IMR-90 (cell line): ENCODE data around the gene ROMO1. TPM values are rescaled to one million over a fixed set of nuclear protein-coding genes. Genes with fewer than 3 reads are reported as not detected.

ENCODE experiments used
- ATAC-seq: fragments of 200-7000 bp; cut with Tn5 transposase; 2 replicates; pipeline ENCODE4 v1.9.1; 2020; ENCODE audit warnings: low read depth, mild to moderate bottlenecking, moderate library complexity
- BruUV-seq: library from RNA; stranded (reverse); fragments of 400-500 nt; replicated peaks from 2 replicates; lab custom pipeline; 2021; lab: Mats Ljungman, UMichigan
- CTCF ChIA-PET: fragments of 300-600 bp; formaldehyde crosslinking; extraction: SDS; loops from one replicate; lab custom pipeline; 2021; ENCODE audit warnings: antibody characterized with exemption; lab: Yijun Ruan, JAX
- POLR2A ChIA-PET: fragments of 300-600 bp; sonication (Branson Sonifier 250); formaldehyde crosslinking; loops from one replicate; lab custom pipeline; 2022; ENCODE audit warnings: antibody characterized with exemption; ENCODE audit not compliant: unreplicated experiment; lab: Charles Lee
- DNase-seq: peaks from one replicate; pipeline ENCODE4 v3.0.0; 2013
- H2AFZ ChIP-seq: replicated peaks from 2 replicates; pipeline ENCODE3; 2013; ENCODE audit warnings: low read length, mild to moderate bottlenecking; ENCODE audit not compliant: poor library complexity
- H2AK5ac ChIP-seq: 2 replicates; pipeline ENCODE4 v1.6.1; 2013; ENCODE audit warnings: low read depth, low read length, inconsistent platforms
- H2AK9ac ChIP-seq: replicated peaks from 2 replicates; pipeline ENCODE3; 2013; ENCODE audit warnings: mild to moderate bottlenecking, low read depth, low read length, moderate library complexity; ENCODE audit not compliant: poor library complexity
- H2BK120ac ChIP-seq: 2 replicates; pipeline ENCODE4 v1.6.1; 2013; ENCODE audit warnings: low read depth, low read length, inconsistent platforms
- H2BK15ac ChIP-seq: 3 replicates; pipeline ENCODE4 v1.6.1; 2013; ENCODE audit warnings: low read depth, low read length, inconsistent platforms
- H2BK20ac ChIP-seq: 2 replicates; pipeline ENCODE4 v1.6.1; 2013; ENCODE audit warnings: low read depth, mild to moderate bottlenecking, inconsistent platforms, low read length, moderate library complexity
- H2BK5ac ChIP-seq: 2 replicates; pipeline ENCODE4 v1.6.1; 2013; ENCODE audit warnings: mild to moderate bottlenecking, low read depth, low read length, inconsistent platforms; ENCODE audit not compliant: poor library complexity, severe bottlenecking
- H3K14ac ChIP-seq: replicated peaks from 2 replicates; pipeline ENCODE4 v1.6.1; 2013; ENCODE audit warnings: low read depth, low read length, inconsistent platforms
- H3K18ac ChIP-seq: 2 replicates; pipeline ENCODE4 v1.6.1; 2013; ENCODE audit warnings: low read depth, low read length, control low read depth
- H3K23ac ChIP-seq: 2 replicates; pipeline ENCODE4 v1.6.1; 2013; ENCODE audit warnings: low read depth, low read length, inconsistent platforms
- H3K27ac ChIP-seq: 2 replicates; pipeline ENCODE4 v1.5.1; 2013; ENCODE audit warnings: mild to moderate bottlenecking, control low read depth, low read length; ENCODE audit not compliant: insufficient read depth
- H3K27me3 ChIP-seq: 2 replicates; pipeline ENCODE4 v1.6.1; 2013; ENCODE audit warnings: low read length; ENCODE audit not compliant: control insufficient read depth, insufficient read depth
- H3K36me3 ChIP-seq: 2 replicates; pipeline ENCODE4 v1.6.1; 2013; ENCODE audit warnings: low read length, mixed read lengths; ENCODE audit not compliant: control insufficient read depth, insufficient read depth
- H3K4ac ChIP-seq: 2 replicates; pipeline ENCODE4 v1.6.1; 2013; ENCODE audit warnings: low read depth, low read length, inconsistent platforms
- H3K4me1 ChIP-seq: 2 replicates; pipeline ENCODE4 v1.6.1; 2013; ENCODE audit warnings: low read length, mixed read lengths; ENCODE audit not compliant: control insufficient read depth, insufficient read depth
- H3K4me2 ChIP-seq: 2 replicates; pipeline ENCODE4 v1.6.1; 2013; ENCODE audit warnings: low read depth, mild to moderate bottlenecking, control low read depth, low read length, moderate library complexity
- H3K4me3 ChIP-seq: 2 replicates; pipeline ENCODE4 v1.5.1; 2013; ENCODE audit warnings: low read depth, mild to moderate bottlenecking, control low read depth, low read length, moderate library complexity; ENCODE audit not compliant: insufficient read depth
- H3K56ac ChIP-seq: 2 replicates; pipeline ENCODE4 v1.6.1; 2013; ENCODE audit warnings: low read length, inconsistent platforms; ENCODE audit not compliant: insufficient read depth; ENCODE audit errors: extremely low read depth
- H3K79me1 ChIP-seq, 2 experiments: 2 replicates each; pipeline ENCODE4 v1.6.1; 2013; ENCODE audit warnings: low read length in 2 of 2, inconsistent platforms in 1 of 2, low read depth in 1 of 2
- H3K9ac ChIP-seq: 2 replicates; pipeline ENCODE4 v1.6.1; 2013; ENCODE audit warnings: low read depth, low read length, control low read depth
- H3K9me1 ChIP-seq: 2 replicates; pipeline ENCODE4 v1.6.1; 2013; ENCODE audit warnings: low read length, inconsistent platforms; ENCODE audit not compliant: insufficient read depth
- H3K9me3 ChIP-seq: 2 replicates; pipeline ENCODE4 v1.6.1; 2013; ENCODE audit warnings: low read length; ENCODE audit not compliant: control insufficient read depth, insufficient read depth
- H4K20me1 ChIP-seq: 2 replicates; pipeline ENCODE4 v1.6.1; 2013; ENCODE audit warnings: low read length, inconsistent platforms; ENCODE audit not compliant: insufficient read depth
- H4K5ac ChIP-seq: 2 replicates; pipeline ENCODE4 v1.6.1; 2013; ENCODE audit warnings: mild to moderate bottlenecking, low read depth, low read length, control low read depth
- H4K8ac ChIP-seq, 2 experiments: 2 replicates each; pipeline ENCODE4 v1.6.1; 2013; ENCODE audit warnings: low read depth in 2 of 2, low read length in 2 of 2, control low read depth in 1 of 2, inconsistent platforms in 1 of 2
- H4K91ac ChIP-seq: 2 replicates; pipeline ENCODE4 v1.6.1; 2013; ENCODE audit warnings: low read depth, low read length, inconsistent platforms; ENCODE audit not compliant: insufficient read depth
- CTCF ChIP-seq: conservative IDR thresholded peaks from 2 replicates; pipeline ENCODE4 v1.5.1; 2012; ENCODE audit warnings: mild to moderate bottlenecking, low read depth, low read length, improper control_type of control experiment
- MAZ ChIP-seq: IDR thresholded peaks from 2 replicates; pipeline ENCODE4 v1.6.1; 2012; ENCODE audit warnings: low read depth, mild to moderate bottlenecking, low read length, improper control_type of control experiment, moderate library complexity, borderline replicate concordance
- MXI1 ChIP-seq: IDR thresholded peaks from 2 replicates; pipeline ENCODE4 v1.6.1; 2012; ENCODE audit warnings: low read depth, mild to moderate bottlenecking, low read length, moderate library complexity, borderline replicate concordance
- SMC3 ChIP-seq: fragments of 150-350 bp; IDR thresholded peaks from 2 replicates; pipeline ENCODE4 v1.6.1; 2016; ENCODE audit warnings: low read depth, mild to moderate bottlenecking, antibody characterized with exemption, low read length, moderate library complexity
- WGBS, 2 experiments: methylation state at CpG; one replicate each; pipeline versions ENCODE4 v1.1.5 to v1.1.7; 2013; ENCODE audit warnings: missing lambda C conversion rate in 2 of 2; ENCODE audit not compliant: insufficient read length in 1 of 2; ENCODE audit errors: extremely low coverage in 2 of 2; 5-methylcytosine and 5-hydroxymethylcytosine counted together
- dilution Hi-C: fragments of 300-500 bp; cut with HindIII; formaldehyde crosslinking; loops from one replicate; pipeline ENCODE4 v1.14.3; 2018; ENCODE audit warnings: low sequenced_read_pairs; ENCODE audit not compliant: unreplicated experiment
- in situ Hi-C: fragments of 300-500 bp; cut with MboI; formaldehyde crosslinking; loops from 3 replicates; pipeline ENCODE4 v1.14.3; 2019; ENCODE audit warnings: low sequenced_read_pairs, inconsistent platforms, mixed read lengths
- intact Hi-C: fragments of 100-400 bp; cut with micrococcal nuclease; formaldehyde crosslinking; loops from 2 replicates; pipeline ENCODE4 v1.10.0; 2022
- polyA plus RNA-seq, 3 experiments: library from polyadenylated mRNA; depleted of rRNA; stranded (reverse); fragments of >200 nt; gene quantifications; 2 replicates each; pipeline ENCODE4 v1.2.3, GENCODE V29; 2012; ENCODE audit warnings: low replicate concordance in 1 of 3
- total RNA-seq: library from RNA; depleted of rRNA; stranded (reverse); fragments of >200 nt; gene quantifications from 2 replicates; pipeline ENCODE4 v1.2.3, GENCODE V29; 2012

The ROMO1 gene
- total and polyA plus RNA-seq, 2 of the 4 experiments (the other 2 are of a cell fraction): 223 to 555 TPM

- intact Hi-C loops: no loop called here
- peaks cover 69% of the 10 kb centered on the region for H3K36me3 ChIP-seq
Measured at GRCh38 chr20:35732644-35732982, 33.4 kb downstream of the ROMO1 start.

More at GRCh38 chr20:35732644-35732982, 33.4 kb downstream of the ROMO1 start:
- Histone ChIP-seq H3K9me1 (no peaks in the 10 kb centered on the region; the same call in 1 of the 2 replicates), H4K91ac (no peak overlapping the region), H4K5ac (no peak overlapping the region), H2AFZ (no peak overlapping the region), H3K27ac (no peak overlapping the region), H3K9ac (no peak overlapping the region), H2BK120ac (no peak overlapping the region), H3K4me3 (no peak overlapping the region), H2AK5ac (no peak overlapping the region), H4K20me1 (peaks cover 98% of the 10 kb centered on the region), H3K9me3 (no peaks in the 10 kb centered on the region), H3K56ac (no peak overlapping the region), H3K79me1 (peaks cover 0 to 30% of the 10 kb centered on the region in 2 experiments; a peak in 3 of 4 replicates), H3K14ac (no peak overlapping the region), H3K27me3 (no peaks in the 10 kb centered on the region), H3K4ac (no peak overlapping the region), H2AK9ac (no peak overlapping the region), H3K4me1 (0 out of 2 replicates have a peak, but pooled peaks cover 2% of the 10 kb centered on the region), H4K8ac (no peak overlapping the region), H3K4me2 (no peak overlapping the region), H3K23ac (no peak overlapping the region), H2BK20ac (no peak overlapping the region), H3K18ac (no peak overlapping the region), H2BK15ac (no peak overlapping the region), H2BK5ac (no peak overlapping the region)
- CTCF ChIA-PET: no interaction called here
- TF ChIP-seq CTCF (no peak), MAZ (no peak), MXI1 (no peak), SMC3 (no peak)
- DNase-seq: no peak
- dilution Hi-C loops (no loop called here), in situ Hi-C loops (no loop called here)
- POLR2A ChIA-PET: no interaction called here
- ATAC-seq: no peak
- no TSS peak for BruUV-seq
- WGBS, 2 experiments: no CpG with 5 or more reads among the region's 1 CpG
